Middle frontal gyrus (tissue), 1 donor: Measurements from ENCODE around the gene SEC11A.
A peak's percentile ranks its signal among the peaks of the same experiment; 100 is the strongest.
"Not testable (repeated sequence)": the region's sequence is repeated elsewhere in the genome, so short reads cannot be mapped to it uniquely, and the experiment has no call there.

Experiments
- DNase-seq: peaks from one replicate; pipeline ENCODE4 v3.0.0-alpha.2; 2015; ENCODE audit warnings: low spot score; ENCODE audit errors: extremely low spot score

SEC11A gene

DNA sequence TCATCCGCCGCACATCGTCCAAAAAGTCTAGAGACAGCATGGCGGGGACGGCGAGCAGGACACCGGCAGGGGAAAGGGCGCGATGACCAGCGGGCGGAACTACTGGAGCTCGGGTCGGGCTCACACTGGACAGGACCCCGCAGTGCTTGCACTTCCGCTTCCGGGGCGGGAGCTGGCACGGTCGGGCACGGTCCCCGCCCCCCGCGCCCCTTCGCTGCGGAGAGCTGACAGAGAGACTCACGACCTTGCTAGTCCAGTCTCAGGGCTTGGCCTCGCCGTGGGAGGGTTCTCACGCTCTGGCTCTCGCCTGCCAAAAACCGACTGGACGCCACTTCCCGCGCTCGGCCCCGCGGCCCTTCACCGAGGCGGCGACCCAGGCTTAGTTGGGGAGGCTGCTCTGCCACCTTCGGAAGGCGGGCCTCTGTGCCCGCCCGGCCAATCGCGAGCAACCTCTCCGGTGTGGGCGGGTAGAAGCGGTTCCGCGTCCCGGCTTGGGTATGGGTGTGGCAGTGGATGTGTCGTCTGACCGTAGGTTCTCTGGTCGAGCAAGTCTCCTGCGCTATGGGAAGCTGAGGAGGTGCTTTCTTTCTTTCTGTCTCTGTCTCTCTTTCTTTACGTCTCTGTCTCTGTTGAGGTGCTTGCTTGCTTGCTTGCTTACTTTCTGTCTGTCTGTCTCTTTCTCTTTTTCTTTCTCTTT, at the start of gene SEC11A:
Gene SEC11A, minus strand, starts transcription at position 104 of the 697 bp plus-strand sequence. Its CDS starts 64 bp downstream, at position 40.
- peak; percentile 86 for DNase-seq

DNA sequence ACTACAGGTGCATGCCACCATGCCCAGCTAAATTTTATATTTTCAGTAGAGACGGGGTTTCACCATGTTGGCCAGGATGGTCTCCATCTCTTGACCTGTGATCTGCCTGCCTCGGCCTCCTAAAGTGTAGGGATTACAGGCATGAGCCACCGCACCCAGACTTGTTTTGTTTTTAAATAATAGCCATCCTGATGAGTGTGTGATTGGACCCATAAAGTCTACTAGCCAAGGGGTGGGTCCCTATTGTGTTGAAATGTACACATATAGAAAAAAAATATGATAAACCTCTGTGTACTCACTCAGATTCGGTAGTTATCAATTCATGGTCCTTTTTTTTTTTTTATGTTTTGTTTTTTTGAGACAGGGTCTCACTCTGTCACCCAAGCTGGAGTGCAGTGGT, 49.7 kb upstream of the SEC11A start:
- no peak for DNase-seq

DNA sequence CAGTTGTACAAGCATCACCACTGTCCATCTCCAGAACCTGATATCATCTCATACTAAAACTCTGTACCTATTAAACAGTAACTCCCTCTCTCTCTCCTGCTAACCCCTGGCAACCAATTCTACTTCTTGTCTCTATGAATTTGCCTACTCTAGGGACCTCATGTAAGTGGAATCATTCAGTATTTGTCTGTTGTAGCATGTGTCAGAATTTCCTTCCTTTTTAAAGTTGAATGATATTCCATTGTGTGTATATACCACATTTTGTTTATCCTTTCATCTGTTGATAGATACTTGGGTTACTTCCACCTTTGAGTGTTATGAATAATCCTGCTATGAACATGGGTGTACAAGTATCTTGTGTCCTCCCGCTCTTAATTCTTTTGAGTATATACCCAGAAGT, 49.0 kb upstream of the SEC11A start:
- no peak for DNase-seq

DNA sequence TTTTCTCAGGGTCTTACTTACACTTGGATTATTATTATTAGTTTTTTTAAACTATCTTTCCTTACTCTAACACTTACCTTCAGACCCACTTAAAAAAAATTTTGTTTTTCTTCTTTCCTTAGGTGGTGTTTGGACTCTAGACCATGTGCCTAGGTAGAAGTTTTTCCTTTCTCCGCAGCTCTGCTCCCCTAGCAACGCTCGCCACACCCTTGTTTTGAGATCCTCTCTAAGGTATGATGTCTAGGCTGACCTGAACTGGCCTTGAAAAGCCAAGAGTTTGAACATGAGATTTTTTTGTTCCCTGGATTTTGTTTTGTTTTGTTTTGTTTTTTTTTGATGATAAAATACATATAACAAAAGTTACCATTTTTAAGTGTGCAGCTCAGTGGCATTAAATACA, 48.6 kb upstream of the SEC11A start:
- DNase-seq = no peak

DNA sequence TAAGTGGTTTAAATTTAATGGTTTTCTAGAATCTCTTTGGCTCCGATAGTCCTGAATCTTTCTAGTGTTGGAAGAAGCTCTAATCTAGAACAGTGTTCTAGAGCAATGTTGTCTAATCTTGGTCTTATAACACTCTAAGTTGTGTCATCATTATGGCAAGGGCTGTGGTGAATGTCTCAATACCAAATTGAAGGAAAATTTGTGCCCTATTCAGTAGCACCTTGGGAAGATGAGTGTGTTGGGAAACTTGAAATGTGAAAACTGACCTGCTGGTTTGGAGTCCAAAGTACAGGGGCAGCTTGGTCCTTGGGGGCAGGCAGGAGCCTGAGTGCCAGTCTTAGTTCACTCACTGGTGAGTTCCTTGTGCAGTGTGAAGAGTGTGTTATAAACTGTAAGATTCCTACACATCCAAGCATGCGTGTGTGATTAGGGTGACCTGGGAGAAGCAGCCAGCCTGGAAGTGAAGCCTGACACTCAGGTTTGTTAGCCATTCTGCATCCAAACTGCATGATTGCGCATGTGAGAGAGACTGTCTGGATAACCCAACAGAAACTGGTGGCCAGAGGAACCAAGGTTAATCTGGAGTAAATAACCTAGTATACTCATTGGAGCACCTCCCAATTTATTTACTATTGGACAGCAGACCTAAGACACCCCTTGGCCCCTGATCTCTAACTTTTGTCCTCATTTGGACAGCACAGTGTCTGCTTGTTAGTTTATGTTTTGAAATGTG, 47.1 kb upstream of the SEC11A start:
- DNase-seq = no peak

DNA sequence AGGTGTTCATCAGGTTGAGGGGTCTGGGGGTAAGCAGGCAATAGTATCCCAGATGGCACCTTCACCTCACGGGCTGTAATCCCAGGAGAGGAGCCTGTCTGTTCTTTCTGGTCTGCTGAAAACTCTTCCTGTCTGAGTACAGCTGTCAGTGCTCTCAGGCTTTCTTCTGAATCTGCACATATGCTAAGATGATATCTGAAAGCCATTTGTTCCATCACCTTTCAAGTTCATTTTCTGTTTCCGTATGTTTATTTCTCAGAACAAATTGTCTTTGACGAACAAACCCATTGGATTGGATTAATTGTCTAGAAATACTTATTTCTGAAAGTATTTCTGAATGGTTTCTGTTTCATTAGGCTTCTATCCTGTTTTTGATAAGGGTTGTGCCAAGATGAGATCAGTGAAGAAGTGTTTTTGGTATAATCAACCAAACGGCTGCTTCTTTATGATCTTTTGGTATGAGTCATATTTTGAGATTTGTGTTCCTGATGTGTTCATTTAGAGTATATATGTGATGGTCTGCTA, 45.7 kb upstream of the SEC11A start:
- DNase-seq = no peak

DNA sequence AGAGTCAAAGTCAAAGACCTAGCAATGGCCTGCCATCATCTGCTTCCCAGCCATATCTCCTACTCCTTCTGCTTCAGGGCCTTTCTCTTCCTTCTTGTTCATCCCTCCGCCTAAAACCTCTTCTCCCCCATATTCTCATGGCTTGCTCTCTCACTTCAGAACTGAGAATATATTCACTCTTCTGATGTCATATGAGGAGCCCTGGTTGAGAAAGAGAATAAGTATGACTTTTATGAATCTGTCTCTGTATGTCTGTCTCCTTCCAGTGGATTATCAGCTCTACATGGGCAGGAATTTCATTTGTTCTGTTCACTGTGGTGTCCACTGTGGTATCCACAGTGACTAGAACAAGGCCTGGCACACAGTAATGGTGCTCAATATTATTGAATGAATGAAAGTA, 44.3 kb upstream of the SEC11A start:
- no peak for DNase-seq

DNA sequence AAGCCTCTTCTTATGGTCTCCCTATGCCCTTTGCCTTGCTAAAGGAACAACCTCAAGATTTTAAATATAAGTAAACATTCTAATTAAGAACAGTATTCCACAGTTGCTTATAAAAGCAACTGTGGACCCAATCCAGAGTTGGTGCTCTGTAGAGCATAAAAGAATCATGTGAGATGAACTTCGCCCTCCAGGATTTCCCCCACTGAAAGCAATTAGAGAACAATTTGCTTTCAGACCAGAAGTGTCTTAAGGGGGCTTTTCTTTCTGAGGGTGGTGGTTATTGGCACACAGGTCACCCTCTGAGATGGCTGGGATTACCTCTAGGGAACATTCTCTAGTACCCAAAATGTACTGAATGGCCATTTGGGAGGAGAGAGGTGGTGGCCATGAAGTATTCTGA, 43.1 kb upstream of the SEC11A start:
- DNase-seq = no peak

DNA sequence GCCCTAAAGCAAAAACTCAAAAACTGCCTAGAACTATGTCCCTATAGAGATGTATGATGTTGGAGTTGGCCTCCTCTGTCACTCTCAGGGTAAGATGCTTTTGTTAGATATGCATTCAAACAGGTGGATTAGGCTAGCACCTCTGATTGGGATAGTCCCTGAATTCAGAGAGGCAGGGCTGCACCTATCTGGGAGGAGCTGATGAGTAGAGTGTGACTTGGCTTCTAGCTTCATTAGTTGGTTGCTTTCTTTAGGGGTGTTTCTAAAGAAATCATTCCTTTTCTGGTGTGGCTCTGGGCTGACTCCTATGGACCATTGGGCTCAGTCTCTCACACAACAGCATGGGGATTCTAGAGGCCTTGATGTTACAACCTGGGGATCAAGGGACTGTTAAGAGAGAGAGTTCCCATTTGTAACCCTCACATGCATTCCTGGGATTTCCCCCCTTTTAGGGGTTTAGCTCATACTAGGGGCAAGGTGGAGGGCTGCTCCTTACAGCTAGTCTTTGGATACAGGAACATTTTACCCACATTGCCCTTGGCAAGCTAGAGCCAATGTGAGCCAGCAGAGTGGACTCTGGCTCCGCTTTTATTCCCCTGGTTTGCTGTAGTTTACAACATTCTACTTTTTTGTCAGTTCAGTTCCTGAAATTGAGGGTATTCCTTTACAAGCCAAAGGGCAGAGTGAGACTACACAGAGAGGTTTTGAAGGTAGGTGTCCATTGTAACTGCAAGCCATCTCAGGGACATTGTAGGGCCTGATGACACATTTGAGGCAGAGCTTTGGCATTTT, 40.0 kb upstream of the SEC11A start:
- DNase-seq = no peak

DNA sequence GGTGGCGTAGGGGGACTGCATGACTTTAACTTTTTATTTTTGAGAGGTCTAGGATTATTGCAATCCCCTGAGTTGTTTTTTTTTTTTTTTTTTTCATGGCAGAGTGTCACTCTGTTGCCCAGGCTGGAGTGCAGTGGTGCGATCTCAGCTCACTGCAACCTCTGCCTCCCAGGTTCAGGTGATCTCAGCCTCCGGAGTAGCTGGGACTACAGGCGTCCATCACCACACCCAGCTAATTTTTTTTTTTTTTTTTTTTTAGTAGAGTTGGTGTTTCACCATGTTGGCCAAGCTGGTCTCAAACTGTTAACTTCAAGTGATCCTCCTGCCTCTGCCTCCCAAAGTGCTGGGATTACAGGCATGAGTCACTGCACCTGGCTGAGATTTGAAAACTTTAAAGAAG, 39.0 kb upstream of the SEC11A start:
- DNase-seq = not testable (repeated sequence)

DNA sequence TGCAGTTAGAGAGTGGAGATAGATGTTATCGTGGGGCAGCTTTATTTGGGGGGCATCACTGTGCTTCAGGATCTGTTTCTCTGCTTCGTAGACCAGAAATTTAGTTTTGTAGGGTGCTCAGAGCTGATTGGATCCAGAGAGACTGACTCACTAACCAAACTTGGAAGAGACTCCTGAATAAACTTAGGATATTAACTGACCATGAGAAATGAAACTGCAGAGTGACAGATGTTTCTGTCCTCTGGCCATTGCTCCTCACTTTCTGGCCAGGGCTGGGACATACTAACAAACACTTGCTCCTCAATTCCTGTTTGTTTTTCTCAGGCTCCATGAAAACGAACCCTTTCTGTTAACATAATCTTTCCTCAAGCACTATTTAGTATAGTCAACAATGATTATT, 36.8 kb upstream of the SEC11A start:
- DNase-seq = no peak

DNA sequence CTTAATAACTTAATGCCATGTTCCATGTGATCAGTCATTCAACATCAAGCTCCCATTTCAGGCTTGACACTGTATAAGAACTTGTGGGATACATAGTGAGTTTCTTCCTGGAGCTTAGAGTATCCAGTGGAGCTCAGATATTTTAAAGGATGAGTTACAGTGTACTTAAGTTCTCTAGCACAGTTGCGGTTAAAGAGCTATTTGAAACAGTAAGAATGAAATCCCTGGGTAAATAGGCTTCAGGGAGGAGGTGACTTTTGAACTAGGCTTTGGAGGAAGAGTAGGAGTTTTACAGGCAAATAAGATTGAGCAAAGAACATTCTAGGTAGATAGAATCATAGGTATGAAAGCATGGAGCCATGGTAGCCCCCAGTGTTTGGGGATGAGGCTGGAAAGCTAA, 36.3 kb upstream of the SEC11A start:
- no peak for DNase-seq

DNA sequence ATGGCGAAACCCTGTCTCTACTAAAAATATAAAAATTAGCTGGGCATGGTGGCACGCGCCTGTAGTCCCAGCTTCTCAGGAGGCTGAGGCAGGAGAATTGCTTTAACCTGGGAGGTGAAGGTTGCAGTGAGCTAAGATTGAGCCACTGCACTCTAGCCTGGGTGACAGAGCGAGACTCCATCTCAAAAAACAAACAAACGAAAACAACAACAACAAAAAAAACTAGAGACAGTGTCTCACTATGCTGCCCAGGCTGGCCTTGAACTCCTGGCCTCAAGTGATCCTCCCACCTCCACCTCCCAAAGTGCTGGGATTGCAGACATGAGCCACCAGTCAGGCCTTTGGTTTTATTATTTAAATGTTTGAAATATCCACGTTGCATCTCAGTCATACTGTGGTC, 35.8 kb upstream of the SEC11A start:
- DNase-seq = not testable (repeated sequence)

DNA sequence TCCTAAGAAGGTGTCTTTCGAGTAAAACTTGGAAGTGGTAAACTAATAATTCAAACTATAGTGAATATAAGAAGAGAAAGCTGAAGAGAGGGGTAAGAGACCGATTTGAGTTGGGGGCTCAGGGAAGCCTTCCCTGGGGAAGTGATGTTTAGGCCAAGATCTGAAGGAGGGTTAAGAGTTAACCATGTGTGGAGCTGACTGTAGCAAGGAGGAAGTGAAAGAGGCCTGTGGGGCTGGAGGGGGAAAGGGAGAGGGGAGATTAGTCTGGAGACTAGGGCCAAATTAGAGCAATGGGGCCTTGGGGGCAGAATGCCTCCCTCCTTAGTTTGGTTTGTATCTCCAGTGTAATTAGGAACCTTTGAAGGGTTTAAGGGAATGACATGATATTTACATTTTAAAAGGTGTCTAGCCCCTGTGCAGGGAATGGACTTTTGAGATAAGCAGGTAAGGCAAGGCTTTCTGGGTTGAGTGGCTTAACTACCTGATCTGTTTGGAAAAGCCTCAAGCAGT, 34.7 kb upstream of the SEC11A start:
- no peak for DNase-seq

DNA sequence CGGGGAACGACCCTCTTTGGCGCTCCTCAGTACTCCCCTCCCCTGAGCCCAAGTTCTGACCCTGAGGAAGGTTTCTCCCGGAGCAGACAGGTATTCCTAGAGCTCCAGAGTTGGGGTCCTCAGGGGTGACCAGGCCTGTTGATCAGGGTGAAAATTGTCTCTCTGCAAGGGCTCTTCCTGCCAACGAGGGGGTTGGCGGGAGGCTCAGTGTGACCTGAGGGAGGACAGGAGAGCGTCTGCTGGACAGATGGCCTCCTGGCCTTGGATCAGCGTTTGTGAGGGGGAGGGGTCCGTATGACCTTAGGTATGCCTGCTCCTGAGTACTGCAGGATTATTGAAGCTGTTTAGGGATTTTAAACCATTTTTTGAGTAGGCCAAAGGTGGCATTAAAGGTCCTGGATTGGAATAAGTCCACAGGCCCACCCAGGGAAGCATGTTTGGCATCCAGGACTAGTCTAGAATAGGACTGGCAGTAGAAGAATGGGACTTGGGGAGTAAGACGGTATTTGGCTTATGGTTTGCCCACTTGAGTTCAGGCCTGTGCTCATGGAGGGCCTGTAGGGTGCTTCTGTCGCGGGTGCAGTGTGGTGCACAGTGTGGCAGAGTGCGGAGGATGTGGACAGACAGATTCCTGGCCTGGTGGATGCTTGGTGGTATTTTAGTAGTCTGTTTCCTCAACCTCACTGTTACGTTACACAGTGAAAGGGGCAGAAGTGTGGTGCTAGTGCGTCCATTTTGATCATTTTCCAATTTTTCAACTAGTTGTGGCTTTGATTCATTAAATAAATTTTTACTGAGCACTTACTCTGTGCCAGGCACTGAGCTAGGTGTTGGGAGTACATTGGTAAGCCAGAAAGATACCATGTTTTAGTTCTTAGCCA, 33.4 kb upstream of the SEC11A start:
- no peak for DNase-seq

DNA sequence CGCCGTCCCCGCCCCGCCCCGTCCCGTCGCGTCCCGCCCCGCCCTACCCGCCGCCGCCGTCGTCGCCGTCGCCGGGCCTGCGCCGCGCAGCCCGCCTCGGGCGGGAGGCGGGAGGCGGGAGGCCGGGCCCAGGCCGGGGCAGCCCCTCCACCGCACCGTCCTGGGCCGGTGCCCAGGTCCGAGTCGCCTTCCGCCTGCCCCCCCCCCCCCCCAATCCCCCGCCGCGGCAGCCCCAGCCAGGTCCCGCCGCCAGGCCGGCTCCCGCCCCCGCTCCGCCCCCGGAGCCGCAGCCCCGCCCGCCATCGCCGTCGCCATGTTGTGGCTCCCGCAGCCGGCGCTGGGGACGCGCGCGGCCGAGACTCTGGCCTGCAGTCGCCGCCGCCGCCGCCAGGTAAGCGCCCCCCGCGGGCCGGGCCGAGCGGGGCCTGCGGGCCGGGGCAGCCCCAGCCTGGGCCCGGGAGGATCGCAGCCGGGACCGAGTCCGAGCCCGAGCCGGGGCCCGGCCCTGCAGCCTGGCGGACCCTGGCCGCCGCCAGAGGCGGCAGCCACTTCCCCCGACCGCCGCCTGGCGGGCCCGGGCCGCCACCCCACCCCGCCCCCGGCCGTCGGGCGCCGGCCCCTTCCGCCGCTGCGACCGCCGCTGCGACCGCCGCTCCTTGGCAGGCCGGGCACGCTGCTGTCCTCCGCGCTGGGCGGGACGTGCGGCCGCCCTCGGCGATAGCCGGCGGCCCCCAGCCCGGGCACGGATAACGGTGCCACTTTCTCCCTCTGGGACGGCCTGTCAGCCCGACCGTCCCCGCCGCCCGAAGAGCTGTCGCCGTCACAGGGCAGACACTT, 32.6 kb upstream of the SEC11A start, which contains the start of gene ZNF592:
Gene ZNF592, plus strand, starts transcription at position 319 of the 837 bp plus-strand sequence. CDS start 34,084 bp downstream, outside the sequence.
- peak; percentile 43 for DNase-seq

DNA sequence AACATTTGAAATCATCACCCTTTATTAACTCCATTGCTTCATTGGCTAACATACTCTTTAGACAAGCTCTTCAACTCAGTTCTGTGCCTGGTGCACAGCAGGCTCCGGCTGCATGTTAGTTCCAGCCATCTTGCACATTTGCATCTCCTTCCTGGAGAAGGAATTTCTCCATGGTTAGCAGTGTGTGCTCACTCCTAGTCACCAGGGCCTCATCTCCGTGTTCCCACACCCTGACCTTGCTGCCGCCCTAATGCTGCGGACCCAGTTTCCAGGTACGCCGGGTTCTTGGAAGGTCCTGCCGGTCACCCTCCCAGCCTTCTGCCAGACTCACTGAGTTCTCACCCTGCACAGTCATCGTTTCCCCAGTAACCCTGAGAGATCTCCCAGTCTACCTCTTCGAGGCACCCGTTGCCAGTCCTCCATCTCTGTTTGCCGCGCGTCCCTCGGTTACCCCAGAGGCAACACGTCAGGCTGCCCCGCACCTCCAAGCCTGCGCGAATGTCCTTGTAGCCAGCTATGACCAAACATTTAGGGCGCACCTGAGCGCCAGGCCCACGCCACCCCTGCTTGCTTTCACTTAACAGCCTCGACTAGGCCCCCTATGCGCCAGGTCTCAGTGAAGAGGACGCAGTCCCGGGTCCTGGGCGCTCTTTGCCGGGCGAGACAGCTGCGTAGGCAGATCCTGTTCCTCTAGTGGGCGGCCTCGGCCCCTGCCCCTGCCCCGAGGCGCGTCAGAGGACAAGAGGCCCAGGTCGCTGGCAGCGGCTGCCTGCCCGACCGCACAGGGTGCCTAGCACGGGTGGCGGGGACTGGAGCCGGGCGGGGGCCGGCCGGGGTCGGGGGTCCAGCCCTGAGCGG, 31.7 kb upstream of the SEC11A start:
- peak; percentile 9 for DNase-seq

DNA sequence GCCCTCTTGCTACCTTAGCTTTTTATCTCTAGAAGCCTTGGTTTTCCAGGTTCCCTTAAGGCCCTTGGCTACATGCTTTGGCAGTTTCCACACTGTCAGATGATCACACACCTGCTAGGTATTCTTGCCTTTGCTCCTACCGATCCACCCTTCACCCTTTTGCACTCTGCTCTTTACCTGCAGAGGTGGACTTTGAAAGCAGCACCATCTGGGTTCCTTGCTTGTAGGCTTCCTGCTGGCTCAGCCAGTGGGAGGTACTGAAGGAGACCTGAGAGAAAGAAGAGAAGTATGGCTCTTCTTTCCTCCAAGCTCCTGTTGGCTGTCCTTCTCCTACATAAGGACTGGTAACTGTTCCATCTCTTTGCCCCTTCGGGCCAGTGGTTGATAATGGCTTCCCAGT, 25.2 kb upstream of the SEC11A start:
- DNase-seq = no peak

DNA sequence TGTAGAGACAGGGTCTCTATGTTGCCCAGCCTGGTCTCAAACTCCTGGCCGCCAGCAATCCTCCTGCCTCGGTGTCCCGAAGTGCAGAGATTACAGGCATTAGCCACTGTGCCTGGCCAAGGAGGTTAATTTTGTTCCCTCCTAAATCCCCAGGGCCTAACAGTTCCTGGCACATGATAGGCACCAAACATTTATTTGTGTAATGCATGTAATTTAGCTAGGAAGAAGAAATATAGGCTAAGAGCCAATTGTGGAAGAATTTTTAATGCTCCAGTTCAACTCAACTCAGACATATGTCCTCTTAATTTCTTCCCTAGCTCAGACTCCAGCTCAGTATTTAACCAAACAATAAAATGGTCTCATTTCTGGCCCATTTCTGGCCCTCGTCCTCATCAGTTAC, 24.8 kb upstream of the SEC11A start:
- DNase-seq = no peak
